ENCODE data around the gene MRPL33. TPM values are rescaled to one million over a fixed set of nuclear protein-coding genes. Genes with fewer than 3 reads are reported as not detected.

MRPL33 gene
- total and polyA plus RNA-seq, 2 of the 13 experiments (the other 11 are each of a cell fraction or from before 2014, with no cell fraction given) = 69.7 to 218 TPM

DNA sequence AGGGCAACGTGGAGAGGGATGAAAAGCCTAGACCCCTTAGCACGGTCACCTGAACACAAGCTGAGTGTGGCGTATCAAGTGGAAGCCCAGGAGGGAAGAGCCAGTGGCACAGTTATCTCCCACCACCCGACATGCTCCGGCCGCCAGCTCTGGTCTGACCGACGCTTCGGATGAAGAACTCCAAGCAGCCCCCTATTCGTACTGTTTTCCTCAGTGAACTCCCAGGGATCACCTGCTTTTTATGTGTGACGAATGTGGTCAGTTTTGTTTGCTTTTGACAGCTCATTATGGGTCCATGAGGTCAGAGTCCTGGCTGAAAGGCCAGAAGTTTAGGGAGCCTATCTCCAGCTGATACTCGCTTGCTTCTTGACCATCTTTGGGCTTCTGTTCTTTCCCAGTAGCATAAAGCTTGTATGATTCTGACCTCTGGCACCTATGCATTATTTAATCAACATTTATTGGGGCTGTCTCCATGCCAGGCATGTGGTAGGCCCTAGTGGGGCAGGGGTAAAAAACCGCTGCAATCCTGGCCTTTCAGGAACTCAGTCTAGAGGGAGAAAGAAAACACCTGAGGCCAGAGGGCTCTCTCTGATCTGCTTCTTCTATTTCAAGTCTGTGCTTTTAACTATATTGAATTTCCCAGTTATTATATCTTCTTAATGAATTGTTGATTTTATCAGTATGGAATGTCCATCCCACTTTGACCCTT is 33.0 kb upstream of the MRPL33 start (continued):
- TF ChIP-seq BHLHE40 (IDR thresholded peaks at IDR 0.05; ENCODE audit: low read length) (no peak), RARA (CRISPR knock-in tag; IDR thresholded peaks at IDR 0.05) (peak; percentile 93), MTERF4 (CRISPR knock-in tag; IDR thresholded peaks at IDR 0.05) (peak; percentile 61; the same call in 1 of the 2 replicates), BRD4 (CRISPR knock-in tag; IDR thresholded peaks at IDR 0.05) (peak; percentile 17; the same call in 1 of the 2 replicates), NFE2L1 (CRISPR knock-in tag; IDR thresholded peaks at IDR 0.05; ENCODE audit: borderline replicate concordance) (no peak), TGIF2 (CRISPR knock-in tag; IDR thresholded peaks at IDR 0.05) (no peak), ZNF256 (CRISPR knock-in tag; conservative IDR thresholded peaks at IDR 0.05) (no peak), RXRA (CRISPR knock-in tag; IDR thresholded peaks at IDR 0.05) (peak; percentile 69), ZNF17 (CRISPR knock-in tag; IDR thresholded peaks at IDR 0.05) (no peak), KLF15 (CRISPR knock-in tag; IDR thresholded peaks at IDR 0.05; ENCODE audit: borderline replicate concordance) (no peak), ZNF678 (CRISPR knock-in tag; IDR thresholded peaks at IDR 0.05) (no peak), ZMYM2 (CRISPR knock-in tag; IDR thresholded peaks at IDR 0.05) (peak; percentile 73; the same call in 1 of the 2 replicates), ZNF383 (CRISPR knock-in tag; IDR thresholded peaks at IDR 0.05; ENCODE audit: borderline replicate concordance) (no peak; the same call in 1 of the 2 replicates), ZNF510 (CRISPR knock-in tag; IDR thresholded peaks at IDR 0.05; ENCODE audit: low read depth) (peak; percentile 74; the same call in 1 of the 2 replicates), SOX5 (CRISPR knock-in tag; IDR thresholded peaks at IDR 0.05; ENCODE audit: borderline replicate concordance) (peak; percentile 76), SATB2 (CRISPR knock-in tag; IDR thresholded peaks at IDR 0.05) (0 out of 2 replicates have a peak, but pooled peaks have one; percentile 21), ZNF446 (CRISPR knock-in tag; IDR thresholded peaks at IDR 0.05) (peak; percentile 42; the same call in 1 of the 2 replicates), NAIF1 (CRISPR knock-in tag; IDR thresholded peaks at IDR 0.05; ENCODE audit: borderline replicate concordance) (no peak), ZNF567 (CRISPR knock-in tag; IDR thresholded peaks at IDR 0.05; ENCODE audit: borderline replicate concordance) (0 out of 2 replicates have a peak, but pooled peaks have one; percentile 63), NONO (IDR thresholded peaks at IDR 0.05) (no peak), NONO (CRISPR knock-in tag; conservative IDR thresholded peaks at IDR 0.05) (peak; percentile 26; the same call in 1 of the 2 replicates), MAZ (IDR thresholded peaks at IDR 0.05; ENCODE audit: borderline replicate concordance, low read depth, low read length) (peak; percentile 52; the same call in 1 of the 2 replicates), MAZ (CRISPR knock-in tag; IDR thresholded peaks at IDR 0.05; ENCODE audit: low read depth) (peak; percentile 61; the same call in 1 of the 2 replicates), TAF15 (IDR thresholded peaks at IDR 0.05; ENCODE audit: low read depth, low read length, poor library complexity, severe bottlenecking) (no peak), NFKBIZ (CRISPR knock-in tag; IDR thresholded peaks at IDR 0.05) (no peak), DMTF1 (CRISPR knock-in tag; IDR thresholded peaks at IDR 0.05) (no peak; the same call in 1 of the 2 replicates)
- TF ChIP-seq, protein P1, sequence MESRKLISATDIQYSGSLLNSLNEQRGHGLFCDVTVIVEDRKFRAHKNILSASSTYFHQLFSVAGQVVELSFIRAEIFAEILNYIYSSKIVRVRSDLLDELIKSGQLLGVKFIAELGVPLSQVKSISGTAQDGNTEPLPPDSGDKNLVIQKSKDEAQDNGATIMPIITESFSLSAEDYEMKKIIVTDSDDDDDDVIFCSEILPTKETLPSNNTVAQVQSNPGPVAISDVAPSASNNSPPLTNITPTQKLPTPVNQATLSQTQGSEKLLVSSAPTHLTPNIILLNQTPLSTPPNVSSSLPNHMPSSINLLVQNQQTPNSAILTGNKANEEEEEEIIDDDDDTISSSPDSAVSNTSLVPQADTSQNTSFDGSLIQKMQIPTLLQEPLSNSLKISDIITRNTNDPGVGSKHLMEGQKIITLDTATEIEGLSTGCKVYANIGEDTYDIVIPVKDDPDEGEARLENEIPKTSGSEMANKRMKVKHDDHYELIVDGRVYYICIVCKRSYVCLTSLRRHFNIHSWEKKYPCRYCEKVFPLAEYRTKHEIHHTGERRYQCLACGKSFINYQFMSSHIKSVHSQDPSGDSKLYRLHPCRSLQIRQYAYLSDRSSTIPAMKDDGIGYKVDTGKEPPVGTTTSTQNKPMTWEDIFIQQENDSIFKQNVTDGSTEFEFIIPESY (CRISPR knock-in tag; IDR thresholded peaks at IDR 0.05) = no peak
